ENCODE results near the gene POPDC3.

POPDC3 gene

DNA sequence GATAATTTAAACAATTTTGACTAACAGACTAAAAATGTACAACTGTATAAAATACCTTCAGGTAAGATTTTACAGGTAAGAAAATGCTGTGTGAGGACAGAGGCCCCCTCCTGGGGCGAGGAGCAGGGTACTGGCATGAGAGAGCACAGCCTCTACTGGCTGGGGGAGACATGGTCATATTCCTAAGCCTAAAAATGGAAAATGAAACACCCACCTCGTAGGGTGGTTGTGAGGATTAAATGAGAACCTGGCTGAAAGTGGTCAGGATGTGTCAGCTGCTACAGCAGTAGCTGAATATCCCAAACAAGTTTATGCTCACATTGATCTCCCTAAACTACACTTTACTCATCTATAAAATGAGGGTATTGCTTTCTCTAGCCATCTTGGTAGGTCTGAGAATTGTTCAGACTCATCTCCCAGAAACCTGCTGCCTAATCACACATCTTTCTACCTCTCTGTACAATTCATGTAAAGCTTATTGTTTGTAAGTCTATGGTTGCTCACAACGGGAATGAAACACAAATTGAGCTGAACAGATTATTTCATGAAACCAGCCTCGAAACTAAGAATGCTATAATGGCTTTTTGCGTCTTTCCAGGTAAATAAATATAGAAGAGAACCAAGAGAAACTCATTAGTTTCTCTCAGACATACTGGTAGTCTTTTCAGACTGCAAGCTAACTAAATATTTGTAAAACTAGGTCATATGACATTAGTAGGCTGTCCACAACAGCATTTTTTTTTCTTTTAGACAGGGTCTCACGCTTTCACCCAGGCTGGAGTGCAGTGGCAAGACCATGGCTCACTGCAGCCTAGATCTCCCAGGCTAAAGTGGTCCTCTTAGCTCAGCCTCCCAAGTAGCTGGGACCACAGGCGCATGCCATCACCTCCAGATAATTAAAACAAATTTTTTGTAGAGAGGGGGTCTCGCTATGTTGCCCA is 69.6 kb downstream of the POPDC3 start:
- Histone ChIP-seq H3K4me1 (no peaks in the 10 kb centered on the region), H3K27me3 (no peaks in the 10 kb centered on the region), H3K36me3 (peaks cover 15 to 25% (median 19%) of the 10 kb centered on the region in 3 donors), H3K9me3 (no peaks in the 10 kb centered on the region), H3K4me3 (no peak overlapping the region), H3K27ac (no peak overlapping the region)
- intact Hi-C loops (cut with DNase I; ENCODE audit: low total_unique reads) = no loop called here
- TF ChIP-seq, protein P1, sequence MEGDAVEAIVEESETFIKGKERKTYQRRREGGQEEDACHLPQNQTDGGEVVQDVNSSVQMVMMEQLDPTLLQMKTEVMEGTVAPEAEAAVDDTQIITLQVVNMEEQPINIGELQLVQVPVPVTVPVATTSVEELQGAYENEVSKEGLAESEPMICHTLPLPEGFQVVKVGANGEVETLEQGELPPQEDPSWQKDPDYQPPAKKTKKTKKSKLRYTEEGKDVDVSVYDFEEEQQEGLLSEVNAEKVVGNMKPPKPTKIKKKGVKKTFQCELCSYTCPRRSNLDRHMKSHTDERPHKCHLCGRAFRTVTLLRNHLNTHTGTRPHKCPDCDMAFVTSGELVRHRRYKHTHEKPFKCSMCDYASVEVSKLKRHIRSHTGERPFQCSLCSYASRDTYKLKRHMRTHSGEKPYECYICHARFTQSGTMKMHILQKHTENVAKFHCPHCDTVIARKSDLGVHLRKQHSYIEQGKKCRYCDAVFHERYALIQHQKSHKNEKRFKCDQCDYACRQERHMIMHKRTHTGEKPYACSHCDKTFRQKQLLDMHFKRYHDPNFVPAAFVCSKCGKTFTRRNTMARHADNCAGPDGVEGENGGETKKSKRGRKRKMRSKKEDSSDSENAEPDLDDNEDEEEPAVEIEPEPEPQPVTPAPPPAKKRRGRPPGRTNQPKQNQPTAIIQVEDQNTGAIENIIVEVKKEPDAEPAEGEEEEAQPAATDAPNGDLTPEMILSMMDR (IDR thresholded peaks at IDR 0.05) = no peak
- DNase-seq = no peak

GRCh38 chr6:105108631-105109262 is 71.1 kb downstream of the POPDC3 start:
- no peaks in the 10 kb centered on the region for H3K27me3 ChIP-seq
- H3K4me1 ChIP-seq = no peaks in the 10 kb centered on the region
- intact Hi-C loops (cut with DNase I; ENCODE audit: low total_unique reads) = no loop called here
- no peak overlapping the region for H3K27ac ChIP-seq
- H3K4me3 ChIP-seq = no peak overlapping the region
- peaks cover 12 to 18% (median 15%) of the 10 kb centered on the region in 3 donors for H3K36me3 ChIP-seq
- no peaks in the 10 kb centered on the region for H3K9me3 ChIP-seq
- TF ChIP-seq, protein P1 (IDR thresholded peaks at IDR 0.05) = no peak
- DNase-seq = no peak

All from tibial artery (tissue), 4 donors.